ENCODE results near the gene FOXL1. TPM values are rescaled to one million over a fixed set of nuclear protein-coding genes. Genes with fewer than 3 reads are reported as not detected.

The FOXL1 gene
- total RNA-seq, 1 donor from 2014 or later = 0.82 TPM

- FAIRE-seq (no peak), DNase-seq (ENCODE audit: low spot score in 2 of 2) (no peak)
Observed at GRCh38 chr16:86547286-86547685, 31.1 kb upstream of the FOXL1 start.

- DNase-seq (ENCODE audit: low spot score in 2 of 2) (no peak), FAIRE-seq (no peak)
Observed at GRCh38 chr16:86549076-86549892, 29.1 kb upstream of the FOXL1 start.

- DNase-seq (ENCODE audit: low spot score in 2 of 2) (no peak), FAIRE-seq (no peak)
Observed at GRCh38 chr16:86549893-86550190, 28.5 kb upstream of the FOXL1 start.

- DNase-seq (ENCODE audit: low spot score in 2 of 2) (no peak), FAIRE-seq (no peak)
Observed at GRCh38 chr16:86550281-86550680, 28.1 kb upstream of the FOXL1 start.

GRCh38 chr16:86553356-86553755 is 25.0 kb upstream of the FOXL1 start:
- FAIRE-seq (no peak), DNase-seq (ENCODE audit: low spot score in 2 of 2) (no peak)

- no peak for FAIRE-seq
- DNase-seq (ENCODE audit: low spot score in 2 of 2) = no peak
Observed at GRCh38 chr16:86554599-86554916, 23.8 kb upstream of the FOXL1 start.

GRCh38 chr16:86554917-86555703 is 23.2 kb upstream of the FOXL1 start, which contains the start of gene MTHFSD:
Gene MTHFSD, minus strand, starts transcription at chr16:86555235. Its CDS starts 51 bp downstream, at chr16:86555184.
- DNase-seq (ENCODE audit: low spot score in 2 of 2) (peak; percentile 90 to 94), FAIRE-seq (no peak)

- FAIRE-seq (no peak), DNase-seq (ENCODE audit: low spot score in 2 of 2) (no peak)
Observed at GRCh38 chr16:86555704-86556075, 22.7 kb upstream of the FOXL1 start.

GRCh38 chr16:86556576-86556975 is 21.8 kb upstream of the FOXL1 start:
- no peak for DNase-seq (ENCODE audit: low spot score in 2 of 2)
- FAIRE-seq = no peak

GRCh38 chr16:86557587-86557986 is 20.8 kb upstream of the FOXL1 start:
- DNase-seq (ENCODE audit: low spot score in 2 of 2) (no peak), FAIRE-seq (no peak)

GRCh38 chr16:86558355-86559193 is 19.8 kb upstream of the FOXL1 start:
- FAIRE-seq (no peak), DNase-seq (ENCODE audit: low spot score in 2 of 2) (no peak)

GRCh38 chr16:86559802-86560305 is 18.5 kb upstream of the FOXL1 start:
- no peak for DNase-seq (ENCODE audit: low spot score in 2 of 2)
- no peak for FAIRE-seq

- DNase-seq (ENCODE audit: low spot score in 2 of 2) = no peak
Observed at GRCh38 chr16:86562356-86562755, 16.0 kb upstream of the FOXL1 start.

GRCh38 chr16:86563469-86564345 is 14.6 kb upstream of the FOXL1 start:
- FAIRE-seq (no peak), DNase-seq (ENCODE audit: low spot score in 2 of 2) (peak; percentile 86 to 95)

More at GRCh38 chr16:86562356-86562755, 16.0 kb upstream of the FOXL1 start:
- no peak for FAIRE-seq

GRCh38 chr16:86565181-86565631 is 13.1 kb upstream of the FOXL1 start:
- no peak for FAIRE-seq

GRCh38 chr16:86565644-86566511 is 12.5 kb upstream of the FOXL1 start:
- FAIRE-seq = no peak
- no peak for DNase-seq (ENCODE audit: low spot score in 2 of 2)

More at GRCh38 chr16:86565181-86565631, 13.1 kb upstream of the FOXL1 start:
- DNase-seq (ENCODE audit: low spot score in 2 of 2) = no peak

- FAIRE-seq (no peak), DNase-seq (ENCODE audit: low spot score in 2 of 2) (peak; percentile 65 to 66)
Observed at GRCh38 chr16:86566601-86566965, 11.8 kb upstream of the FOXL1 start, which contains the start of gene FOXC2. Gene FOXC2, plus strand, starts transcription at chr16:86566829. Its CDS starts 507 bp downstream, at chr16:86567336.

- FAIRE-seq (no peak), DNase-seq (ENCODE audit: low spot score in 2 of 2) (no peak)
Observed at GRCh38 chr16:86566966-86567700, 11.2 kb upstream of the FOXL1 start.

All from frontal cortex (tissue), 4 donors.